Measurements from ENCODE around the gene DGCR6L.
"Not testable (repeated sequence)": the region's sequence is repeated elsewhere in the genome, so short reads cannot be mapped to it uniquely, and the experiment has no call there.

The DGCR6L gene

DNA sequence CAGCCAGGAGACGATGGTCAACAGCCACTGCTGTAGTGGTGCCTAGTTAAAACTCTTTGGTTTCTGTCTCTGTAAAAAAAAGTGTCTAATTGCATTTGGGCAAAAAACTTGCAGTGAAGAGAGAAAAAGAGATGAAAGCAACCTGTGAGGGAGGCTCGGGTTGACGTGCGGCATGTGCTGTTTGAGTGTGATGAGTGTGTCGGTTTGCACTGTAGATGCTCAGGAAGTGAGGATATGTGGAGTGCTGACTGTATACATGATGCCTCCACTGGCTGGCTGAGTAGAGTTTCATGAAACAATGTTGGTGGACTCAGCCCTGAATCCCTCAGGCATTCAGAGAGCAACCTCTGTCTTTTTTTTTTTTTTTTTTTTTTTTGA is 4.3 kb upstream of the DGCR6L start:
- peak in 1 of 2 donors; percentile 20 for DNase-seq

DNA sequence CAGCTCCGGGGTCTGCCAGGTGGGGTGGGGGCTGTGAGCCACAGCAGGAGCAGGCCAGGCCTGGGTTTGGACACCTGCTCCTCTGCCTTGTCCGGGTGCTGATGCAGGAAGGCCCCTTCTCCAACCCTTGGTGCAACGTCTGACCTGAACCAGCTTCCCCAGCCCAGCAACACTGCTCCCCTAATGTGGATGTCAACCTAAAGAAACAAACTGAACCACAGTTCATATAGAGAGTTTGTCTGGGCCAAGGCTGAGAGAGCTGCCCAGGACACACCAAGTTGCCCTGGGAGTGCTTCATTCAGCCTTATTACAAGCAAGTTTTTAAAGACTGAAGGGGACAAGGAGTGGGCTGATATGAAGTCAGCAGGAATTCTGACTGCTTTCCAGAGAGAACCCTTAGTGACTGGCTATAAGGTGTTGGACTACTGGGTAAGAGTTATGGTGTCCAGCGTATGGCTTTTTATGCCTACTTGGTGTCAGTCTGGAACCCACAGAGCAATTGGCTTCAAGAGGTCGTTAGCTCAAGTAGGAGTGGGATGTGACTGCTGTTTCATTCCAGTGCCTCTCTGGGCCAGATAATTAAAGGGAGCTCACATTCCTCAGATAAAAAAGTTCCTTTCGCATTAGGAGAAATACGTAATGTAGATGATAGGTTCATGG is 1.8 kb upstream of the DGCR6L start:
- not testable (repeated sequence) for DNase-seq

DNA sequence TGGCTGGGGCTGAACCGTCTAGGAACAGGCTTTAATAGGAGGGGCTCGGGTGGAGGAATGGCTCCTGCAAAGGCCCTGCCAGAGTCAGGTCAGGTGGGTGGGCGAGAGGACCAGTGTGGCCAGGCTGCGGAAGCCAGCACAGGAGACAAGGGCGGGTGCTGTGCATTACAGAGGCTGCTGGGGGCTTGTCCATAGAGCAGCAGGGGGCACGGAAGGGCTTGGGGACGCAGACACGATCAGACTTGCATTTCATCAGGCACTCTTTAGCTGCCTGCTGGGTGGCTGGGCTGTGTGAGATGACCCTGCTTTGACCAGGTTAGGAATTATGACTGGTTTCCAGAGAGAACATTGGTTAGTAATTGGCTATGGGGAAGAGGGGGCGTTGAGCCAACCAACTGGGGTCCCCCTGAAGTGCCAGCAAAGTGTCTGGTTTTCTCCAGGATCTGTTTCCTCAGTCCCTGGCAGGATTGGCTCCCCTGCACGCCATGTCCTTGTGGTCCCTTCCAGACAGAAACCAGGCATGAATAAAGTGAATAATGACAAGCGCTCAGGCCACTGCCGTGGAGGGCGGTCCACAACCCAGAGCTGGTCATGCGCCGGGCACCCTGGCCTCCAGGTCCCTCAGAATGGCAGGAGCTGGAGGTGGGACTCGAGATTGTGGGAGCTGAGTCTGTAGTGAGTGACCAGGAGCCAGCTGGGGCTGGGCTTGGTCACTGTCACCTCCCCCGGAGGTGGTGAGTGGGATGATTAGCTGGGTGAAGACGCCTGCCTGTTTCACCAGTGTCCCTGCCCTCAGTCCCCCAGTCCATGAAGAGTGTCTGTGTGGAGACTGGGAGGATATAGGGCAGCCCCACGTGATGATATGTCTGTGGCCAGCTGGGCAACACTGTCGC is 1.0 kb upstream of the DGCR6L start:
- not testable (repeated sequence) for DNase-seq

DNA sequence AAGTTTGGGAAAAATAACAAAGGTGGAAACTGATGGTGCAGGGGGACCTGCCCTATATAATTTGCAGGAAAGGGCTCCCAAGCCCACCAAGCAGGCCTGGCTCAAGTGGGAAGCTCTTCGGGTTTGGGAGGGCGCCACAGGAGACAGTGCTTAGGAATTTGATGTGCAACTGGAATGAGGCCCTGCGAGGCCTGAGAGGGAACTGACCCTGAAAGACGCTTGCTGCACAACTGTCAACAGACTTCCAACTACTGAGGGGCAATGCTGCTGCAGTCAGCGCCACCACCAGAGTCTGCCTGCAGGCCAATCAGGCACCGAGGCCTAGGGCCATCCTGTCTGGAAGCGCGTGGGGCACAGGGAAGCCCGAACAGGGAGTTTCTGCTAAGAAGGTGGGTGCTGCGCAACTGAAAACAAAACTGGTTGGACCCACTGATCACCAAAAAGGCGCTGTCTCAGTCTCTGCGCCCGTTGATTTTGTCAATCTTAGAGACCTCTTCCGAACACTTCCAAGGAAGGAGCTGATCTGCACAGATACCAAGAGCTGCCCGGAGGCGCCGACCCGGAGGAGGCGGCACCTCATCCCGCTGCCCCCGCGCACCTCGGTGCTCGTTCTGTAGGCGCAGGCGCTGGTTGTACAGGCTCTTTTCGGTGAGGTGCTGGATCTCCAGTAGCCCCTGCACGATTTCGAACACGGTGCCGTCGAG is 667 bp downstream of the DGCR6L start:
- DNase-seq, result no peak

DNA sequence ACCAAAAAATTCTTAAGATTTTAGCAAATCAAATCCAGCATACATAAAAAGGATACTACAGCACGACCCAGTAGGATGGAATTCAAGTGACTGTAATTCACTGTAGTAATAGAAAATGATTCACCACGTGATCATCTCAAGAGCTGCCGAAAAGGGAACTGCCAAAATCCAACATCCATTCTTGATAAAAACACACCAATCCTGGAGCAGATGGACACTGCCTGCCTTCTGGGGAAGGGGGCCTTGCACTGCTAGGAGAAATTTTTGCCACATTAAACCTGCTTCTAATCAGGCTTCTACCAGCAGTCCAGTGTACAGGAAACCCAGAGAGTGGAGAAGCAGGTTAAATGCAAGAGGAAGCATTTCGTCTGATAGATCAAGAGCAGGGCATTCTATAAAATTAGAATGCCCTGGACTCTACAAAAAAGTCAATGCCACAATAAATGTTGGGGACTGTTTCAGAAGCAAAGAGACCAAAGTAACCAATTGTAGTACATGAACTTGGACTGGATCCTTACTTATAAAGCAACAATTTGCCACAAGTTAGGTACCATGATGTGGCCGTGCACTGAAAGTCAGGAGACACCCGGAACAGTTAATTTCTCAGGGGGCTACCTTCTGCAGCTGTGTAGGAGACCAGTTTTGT is 1.7 kb downstream of the DGCR6L start:
- DNase-seq, result not testable (repeated sequence)

DNA sequence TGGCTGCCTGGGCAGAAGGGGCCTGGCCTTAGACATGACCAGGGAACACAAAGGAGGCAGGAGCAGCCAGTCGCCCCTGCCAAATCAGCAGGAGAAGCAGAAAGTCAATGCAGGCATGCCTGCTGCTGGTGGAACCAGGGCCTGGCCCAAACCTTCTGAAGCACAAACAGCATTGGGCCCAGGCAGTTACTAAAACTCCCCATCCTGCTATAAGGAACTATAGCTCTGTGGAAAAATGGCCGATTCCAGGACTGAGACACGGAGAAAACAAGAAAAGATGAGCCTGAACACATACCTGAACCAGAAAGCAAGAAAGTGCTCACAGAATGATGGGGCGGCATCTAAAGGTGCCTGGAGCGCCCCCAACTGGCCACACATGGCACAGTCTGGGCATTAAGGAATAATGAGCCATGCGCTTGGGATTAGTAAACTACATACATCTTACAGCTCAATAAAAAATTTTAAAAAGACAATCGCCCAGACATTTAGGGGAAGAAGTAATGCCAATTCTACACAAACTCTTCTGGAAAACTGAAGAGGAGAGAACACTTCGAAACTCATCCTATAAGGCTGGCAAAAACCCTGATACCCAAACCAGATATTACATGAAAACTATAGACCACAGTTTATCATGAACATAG is 2.3 kb downstream of the DGCR6L start:
- peak; percentile 21 to 50 for DNase-seq

DNA sequence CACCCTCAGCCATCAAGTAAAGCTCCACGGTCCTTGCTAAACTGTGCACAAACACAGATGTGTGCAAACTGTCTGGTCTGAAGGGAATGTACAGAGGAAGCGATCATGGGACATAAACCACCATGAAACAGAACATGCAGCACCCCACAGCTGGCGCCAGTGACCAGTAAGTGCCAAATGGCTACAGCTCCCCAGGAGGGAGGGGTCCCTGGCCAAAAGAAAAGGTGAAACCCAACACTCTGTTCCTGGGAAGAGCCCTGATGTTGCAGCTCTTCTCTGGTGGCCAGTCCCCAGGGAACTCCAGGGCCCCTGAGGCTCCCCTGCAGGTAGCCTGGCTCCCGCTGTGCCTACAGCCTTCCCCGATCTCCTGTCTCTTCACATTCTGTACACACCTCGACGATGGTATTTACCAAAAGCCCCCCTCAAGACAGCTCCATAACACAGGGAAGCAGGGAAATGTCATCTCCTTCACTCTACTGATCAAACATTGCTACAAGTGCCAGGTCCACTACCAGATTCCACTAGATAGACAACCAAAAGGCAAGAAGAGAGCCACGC is 2.9 kb downstream of the DGCR6L start:
- DNase-seq, result no peak

DNA sequence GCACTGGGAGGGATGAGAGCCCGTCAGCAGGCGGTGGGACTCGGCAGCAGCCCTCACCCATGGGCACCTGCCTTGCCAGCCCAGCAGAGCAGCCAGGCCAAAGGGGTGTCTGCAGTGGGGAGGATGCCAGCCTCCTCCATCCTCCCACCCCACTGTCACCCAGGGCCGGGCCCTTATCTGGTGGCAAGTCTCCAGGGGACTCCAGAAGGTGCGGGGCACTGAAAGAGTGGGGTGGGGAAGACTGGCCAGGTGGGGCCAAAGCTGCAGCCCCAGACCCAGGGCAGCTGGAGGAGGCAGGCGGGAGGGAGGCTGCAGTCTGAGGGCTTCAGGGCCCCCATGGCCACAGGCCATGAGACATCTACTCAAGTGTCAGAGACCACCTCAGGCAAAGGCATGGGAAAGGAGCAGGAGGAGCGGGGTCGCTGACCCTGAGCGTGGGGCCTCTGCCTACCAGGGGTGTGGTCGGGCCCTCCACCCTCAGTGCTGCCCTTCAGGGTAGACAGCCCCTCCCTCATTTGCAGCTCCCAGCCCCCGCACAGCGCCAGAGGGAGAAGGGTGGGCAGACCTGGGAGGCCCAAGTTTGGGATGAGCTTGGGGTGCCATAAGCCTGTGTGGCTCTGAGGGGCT is 3.5 kb downstream of the DGCR6L start:
- DNase-seq, result no peak

DNA sequence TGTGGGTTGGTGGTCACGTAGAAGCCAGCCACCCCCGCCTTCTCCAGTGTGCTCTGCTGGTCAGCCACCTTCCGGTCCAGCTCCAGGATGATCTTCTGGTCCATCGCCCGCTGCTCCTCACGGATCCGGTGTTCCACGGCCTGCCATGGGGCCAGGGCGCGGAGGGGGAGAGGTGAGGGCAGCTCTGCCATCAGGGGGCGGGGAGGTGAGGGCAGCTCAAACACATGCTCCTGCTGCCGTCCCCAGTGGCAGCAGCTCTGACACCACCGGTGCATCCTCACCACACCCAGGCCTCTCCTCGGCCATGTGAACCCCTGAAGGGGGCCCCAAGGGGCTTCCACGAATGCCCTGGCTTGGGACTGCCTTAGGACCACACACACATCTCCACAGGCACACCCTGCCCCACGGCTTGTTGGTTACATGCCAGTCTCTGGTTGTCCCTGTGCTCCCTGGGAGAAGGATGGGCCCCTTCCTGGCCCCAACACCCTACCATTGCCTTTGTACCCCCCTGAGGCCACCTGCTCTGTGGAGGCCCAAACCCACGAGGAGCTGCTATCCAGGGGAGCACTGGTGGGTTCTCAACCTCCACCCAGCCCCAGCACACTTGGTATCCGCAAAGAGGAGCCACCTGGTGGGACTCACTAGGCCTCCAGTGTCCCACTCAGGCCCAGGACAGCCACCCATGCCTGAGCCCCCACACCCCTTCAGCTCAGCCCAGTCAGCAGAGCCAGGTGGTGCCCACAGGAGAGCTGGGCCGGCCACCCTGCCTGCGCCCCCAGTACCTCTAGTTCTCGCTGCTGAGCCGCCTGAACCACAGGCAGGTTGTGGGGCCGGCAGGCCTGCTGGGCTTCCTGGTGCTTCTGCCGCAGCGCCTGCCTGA is 4.3 kb downstream of the DGCR6L start:
- no peak for DNase-seq

DNA sequence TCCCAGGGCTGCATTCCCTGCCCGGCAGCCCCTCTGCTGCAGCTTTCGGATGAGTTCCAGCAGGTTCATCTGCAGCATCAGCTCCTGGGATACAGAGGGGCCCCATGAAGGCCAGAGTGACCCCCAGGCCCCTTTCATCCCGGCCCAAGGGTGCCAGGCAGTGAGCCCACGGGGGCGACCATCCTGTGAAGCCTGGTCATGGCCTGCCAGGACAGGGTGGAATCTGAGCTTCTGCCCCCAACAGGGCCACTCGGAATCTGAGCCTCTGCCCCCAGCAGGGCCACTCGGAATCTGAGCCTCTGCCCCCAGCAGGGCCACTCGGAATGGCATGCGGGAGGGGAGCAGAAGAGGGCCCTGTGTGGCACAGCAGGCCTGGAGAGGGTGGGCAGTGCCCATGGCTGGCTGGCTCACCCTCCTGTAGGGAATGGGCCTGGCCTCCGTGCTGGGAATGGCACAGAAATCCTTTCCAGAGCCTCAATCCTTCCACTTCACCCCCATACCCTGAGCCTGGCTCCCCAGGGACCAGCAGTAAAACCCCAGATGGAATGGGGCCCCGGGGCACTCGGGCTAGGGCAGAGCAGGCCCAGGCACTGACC is 5.0 kb downstream of the DGCR6L start:
- not testable (repeated sequence) for DNase-seq

DNA sequence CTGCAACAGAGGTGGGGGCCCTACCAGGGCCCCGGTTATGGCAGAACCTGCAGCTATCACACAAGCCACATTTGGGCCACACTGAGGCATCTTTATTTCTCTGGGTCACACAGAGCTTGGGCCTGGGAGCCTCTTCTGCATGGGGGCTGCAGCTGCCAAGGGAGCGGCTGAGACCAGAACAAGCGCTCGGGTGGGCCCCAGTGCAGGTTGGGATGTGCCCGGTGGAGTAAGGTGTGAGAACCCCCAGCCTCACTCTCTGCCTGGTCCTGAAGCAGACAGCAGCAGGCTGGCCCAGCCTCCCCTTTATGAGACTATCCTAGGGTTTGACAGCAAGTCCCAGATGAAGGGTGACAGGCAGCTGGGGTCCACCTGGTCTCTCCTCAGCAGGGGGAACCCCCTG is 5.7 kb downstream of the DGCR6L start:
- not testable (repeated sequence) for DNase-seq

DNA sequence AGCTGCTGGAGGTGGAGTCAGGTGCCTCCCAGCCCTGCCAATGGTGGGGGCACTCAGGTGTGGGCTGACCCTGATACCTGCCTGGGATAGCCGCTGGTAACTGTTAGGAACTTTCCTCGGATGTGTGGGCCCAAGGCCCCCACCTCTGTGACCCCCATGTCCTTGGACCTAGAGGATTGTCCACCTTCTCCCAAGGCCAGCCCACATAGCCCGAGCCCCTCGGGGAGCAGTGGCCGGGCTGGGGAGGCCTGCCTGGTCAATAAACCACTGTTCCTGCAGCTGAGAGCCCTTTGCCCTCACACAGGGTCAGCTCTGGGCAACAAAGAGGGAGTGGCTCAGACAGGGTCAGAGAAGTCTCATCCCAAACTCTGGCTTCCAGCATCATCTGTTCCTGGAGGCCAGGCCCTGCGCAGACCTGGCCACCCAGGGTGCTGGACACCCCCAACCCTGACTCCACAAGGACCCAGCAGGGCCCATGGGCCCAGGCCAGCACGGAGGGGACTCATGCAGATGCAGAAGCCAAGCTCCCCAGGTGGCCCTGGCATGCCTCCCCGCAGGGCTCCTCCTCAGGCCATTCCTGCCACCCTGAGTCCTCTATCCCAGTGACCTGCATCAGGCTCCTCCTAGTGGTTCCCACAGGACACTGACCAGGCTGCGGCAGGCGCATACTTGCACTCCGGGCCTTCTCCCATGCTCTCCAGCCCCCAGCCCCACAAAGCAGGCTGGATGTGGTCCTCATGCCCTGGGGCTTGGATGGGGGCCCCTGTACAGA is 6.4 kb downstream of the DGCR6L start:
- not testable (repeated sequence) for DNase-seq

DNA sequence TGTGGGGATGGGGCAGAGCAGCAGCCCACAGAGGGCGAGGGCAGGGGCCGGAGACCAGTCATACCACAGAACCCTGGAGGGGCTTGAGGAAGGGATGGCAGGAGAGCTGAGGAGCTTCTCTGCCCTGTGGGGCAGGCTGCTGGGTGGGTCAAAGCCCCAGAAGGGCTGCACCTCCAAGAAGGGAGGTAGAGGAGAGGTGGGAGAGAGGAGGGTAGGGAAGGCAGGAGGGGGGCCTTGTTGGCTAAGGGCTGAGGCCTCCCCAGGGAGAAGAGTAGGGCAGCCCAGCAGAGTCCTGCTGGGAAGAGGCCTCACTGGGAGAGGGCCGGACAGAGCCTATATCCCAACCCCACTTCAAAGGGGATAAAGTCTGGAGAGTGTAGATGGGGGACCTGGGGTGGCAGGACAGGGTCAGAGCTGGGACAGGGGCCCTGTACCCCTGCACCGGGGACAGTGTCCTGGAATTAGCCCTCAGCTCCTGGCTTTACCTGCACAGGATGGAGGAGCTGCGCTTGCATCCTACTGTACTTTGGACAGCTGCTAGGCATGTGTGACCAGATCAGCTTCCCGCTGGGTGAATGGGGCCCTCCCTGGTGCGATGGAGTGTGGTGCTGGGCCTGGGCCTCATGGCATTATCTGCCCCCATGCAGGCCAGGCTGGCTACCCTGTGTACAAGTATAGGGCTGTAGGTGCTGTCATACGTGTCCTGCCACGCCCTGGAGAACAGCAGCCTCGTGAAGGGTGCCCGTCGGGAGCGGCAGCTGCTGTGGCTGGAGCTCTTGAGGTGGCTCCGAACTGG is 7.3 kb downstream of the DGCR6L start:
- no peak for DNase-seq

DNA sequence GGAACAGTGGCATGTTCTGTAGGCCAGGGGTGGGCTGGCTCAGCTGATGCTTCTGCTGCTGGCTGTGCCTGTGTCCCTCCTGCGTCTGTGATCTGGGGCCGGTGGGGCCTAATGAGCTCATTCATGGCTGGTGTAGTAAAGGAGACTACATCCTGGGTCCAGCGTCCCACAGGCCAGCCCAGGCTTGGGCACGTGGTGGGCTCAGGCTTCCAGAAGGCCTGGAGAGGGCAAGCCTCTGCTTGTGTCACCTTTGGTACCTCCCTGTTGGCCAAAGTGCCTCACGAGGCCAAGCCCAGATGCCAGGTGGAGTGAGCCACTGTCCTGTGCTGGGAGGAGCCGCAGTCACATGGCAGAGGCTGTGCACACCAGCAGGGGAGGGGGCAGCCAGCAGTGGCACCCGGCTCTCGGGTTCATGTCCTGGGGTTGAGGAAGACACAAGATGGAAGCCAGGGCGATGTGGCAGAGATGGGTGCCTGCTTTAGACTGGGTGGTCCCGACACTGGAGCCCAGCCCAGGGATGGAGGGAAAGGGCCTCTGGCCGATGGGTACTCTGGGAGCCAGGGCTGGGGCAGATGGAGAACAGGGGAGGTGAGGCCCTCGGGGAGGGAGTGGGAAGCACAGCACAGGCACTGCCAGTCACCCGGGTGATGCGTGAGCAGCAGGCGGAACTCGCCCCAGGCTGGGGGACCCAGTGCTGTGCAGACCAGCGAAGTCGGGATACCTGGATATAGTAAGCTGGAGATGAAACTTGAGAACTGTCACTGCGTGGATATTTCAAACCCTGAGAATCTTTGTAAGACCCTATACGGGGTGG is 8.4 kb downstream of the DGCR6L start:
- not testable (repeated sequence) for DNase-seq

DNA sequence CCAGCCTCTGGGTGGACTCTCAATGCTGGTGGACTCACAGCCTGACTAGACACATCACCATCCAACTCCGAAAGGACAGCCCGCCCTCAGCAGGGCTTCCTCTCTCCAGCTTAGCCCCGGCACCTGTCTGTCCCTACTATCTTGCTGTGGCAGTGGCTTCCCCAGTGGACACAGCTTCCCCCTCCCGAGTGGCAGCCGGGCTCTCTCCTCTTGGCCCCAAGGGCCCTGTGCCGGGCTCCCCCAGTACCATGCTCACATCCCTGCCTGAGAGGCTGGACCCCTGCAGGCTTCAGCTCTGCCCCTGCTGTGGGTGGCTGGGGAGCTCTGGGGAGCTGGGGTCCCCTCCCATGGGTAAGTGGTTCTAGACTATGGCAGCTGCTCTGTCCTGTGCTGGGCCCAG is 9.1 kb downstream of the DGCR6L start:
- not testable (repeated sequence) for DNase-seq

DNA sequence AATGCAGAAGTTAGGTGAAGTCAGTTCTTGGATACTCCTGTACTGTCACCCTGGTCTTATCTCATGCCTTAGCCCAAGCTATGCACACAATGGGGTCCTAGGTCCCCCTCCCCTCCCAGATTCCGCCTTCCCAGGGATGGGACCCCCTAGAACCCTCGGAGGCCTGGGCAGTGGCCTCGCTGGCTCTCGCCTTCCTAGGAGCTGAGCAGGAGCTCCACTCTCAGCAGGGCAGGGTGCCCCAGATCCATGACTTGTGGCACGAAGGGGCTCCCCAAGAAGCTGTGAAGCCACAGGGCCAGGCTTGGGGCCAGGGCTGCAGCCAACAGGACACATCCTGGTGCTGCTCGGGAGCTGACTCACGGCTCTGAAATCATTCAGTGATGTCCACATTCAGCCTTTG is 9.7 kb downstream of the DGCR6L start:
- not testable (repeated sequence) for DNase-seq

DNA sequence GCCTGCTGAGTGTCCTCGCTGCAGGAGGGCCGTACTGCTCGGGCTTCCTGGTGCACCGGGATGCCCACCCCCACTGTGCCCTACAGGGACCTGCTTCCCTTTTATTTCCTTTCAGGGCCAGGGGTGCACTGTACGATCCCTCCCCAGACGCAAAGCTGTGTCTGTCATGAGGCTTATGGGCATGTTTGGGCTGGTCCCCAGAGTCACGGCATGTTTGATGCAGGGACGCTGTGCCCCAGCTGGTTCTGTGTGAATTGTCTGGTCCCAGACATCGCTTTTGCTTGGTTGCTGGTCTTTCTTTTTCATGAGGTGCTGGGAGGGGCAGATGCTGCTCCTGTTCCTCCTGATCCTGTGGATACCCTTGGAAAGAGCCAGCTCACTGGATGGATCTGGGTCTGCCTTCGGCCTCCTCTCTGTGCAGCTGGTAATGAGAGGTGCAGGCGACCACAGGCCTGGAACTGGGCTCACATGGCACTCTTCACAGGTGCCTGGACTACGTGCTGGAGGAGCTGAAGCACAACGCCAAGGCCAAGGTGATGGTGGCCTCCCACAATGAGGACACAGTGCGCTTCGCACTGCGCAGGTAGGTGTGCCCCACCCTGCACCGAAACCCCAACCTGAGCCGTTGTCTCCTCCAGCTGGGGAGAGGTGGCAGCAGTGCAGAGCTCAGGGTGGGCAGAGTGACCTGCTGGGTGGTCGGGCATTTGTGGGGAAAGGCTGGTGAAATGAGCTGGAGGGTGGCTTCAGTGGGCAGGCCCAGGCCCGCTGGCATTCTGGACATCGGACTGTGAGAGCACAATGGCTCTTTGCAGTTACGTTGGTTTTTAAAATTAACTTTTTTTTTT is 10.8 kb downstream of the DGCR6L start:
- not testable (repeated sequence) for DNase-seq

All from CD4-positive, alpha-beta T cell treated with Interleukin-1 beta for 1 hour (primary cell).